MM.1S (cell line): ENCODE results near the gene BTBD17.

Source experiments
- DNase-seq: peaks from one replicate; pipeline ENCODE4 v3.0.0-alpha.2; 2015
- H2AFZ ChIP-seq: fragments of 300-600 bp; sonication (generic); 2 replicates; pipeline ENCODE4 v1.6.0; 2016; ENCODE audit warnings: antibody characterized with exemption, low read length
- H3F3A ChIP-seq: fragments of 300-600 bp; sonication (generic); 2 replicates; pipeline ENCODE4 v1.6.1; 2016; ENCODE audit warnings: mild to moderate bottlenecking, antibody characterized with exemption, low read length, moderate library complexity, mixed read lengths; ENCODE audit not compliant: insufficient read depth
- H3K27ac ChIP-seq: fragments of 300-600 bp; sonication (generic); 2 replicates; pipeline ENCODE4 v1.5.1; 2016; ENCODE audit warnings: mild to moderate bottlenecking, low read length
- H3K27me3 ChIP-seq: fragments of 300-600 bp; sonication (generic); replicated peaks from 2 replicates; pipeline ENCODE4 v1.6.0; 2016; ENCODE audit warnings: low read length; ENCODE audit not compliant: insufficient read depth
- H3K36me3 ChIP-seq: fragments of 300-600 bp; sonication (generic); replicated peaks from 2 replicates; pipeline ENCODE4 v1.6.1; 2016; ENCODE audit warnings: mild to moderate bottlenecking, low read length, mixed read lengths; ENCODE audit not compliant: insufficient read depth
- H3K4me1 ChIP-seq: fragments of 300-600 bp; sonication (generic); 2 replicates; pipeline ENCODE4 v1.6.1; 2016; ENCODE audit warnings: low read length, mixed read lengths
- H3K4me2 ChIP-seq: fragments of 300-600 bp; sonication (generic); 2 replicates; pipeline ENCODE4 v1.6.0; 2016; ENCODE audit warnings: low read depth, low read length
- H3K4me3 ChIP-seq: fragments of 300-600 bp; sonication (generic); 2 replicates; pipeline ENCODE4 v1.5.1; 2016; ENCODE audit warnings: low read length, mixed read lengths
- H3K79me2 ChIP-seq: fragments of 300-600 bp; sonication (generic); 2 replicates; pipeline ENCODE4 v1.6.1; 2016; ENCODE audit warnings: mixed run types, low read length, mixed read lengths
- H3K9ac ChIP-seq: fragments of 300-600 bp; sonication (generic); 2 replicates; pipeline ENCODE4 v1.6.1; 2016; ENCODE audit warnings: low read length, mixed read lengths
- H3K9me2 ChIP-seq: fragments of 300-600 bp; sonication (generic); replicated peaks from 2 replicates; pipeline ENCODE4 v1.6.1; 2016; ENCODE audit warnings: mild to moderate bottlenecking, low read length, mixed read lengths; ENCODE audit not compliant: insufficient read depth
- H3K9me3 ChIP-seq: fragments of 300-600 bp; sonication (generic); replicated peaks from 2 replicates; pipeline ENCODE4 v1.6.1; 2016; ENCODE audit warnings: mild to moderate bottlenecking, low read length, mixed read lengths; ENCODE audit not compliant: insufficient read depth
- H4K20me1 ChIP-seq: fragments of 300-600 bp; sonication (generic); 2 replicates; pipeline ENCODE4 v1.6.1; 2016; ENCODE audit warnings: mild to moderate bottlenecking, low read length, moderate library complexity, mixed read lengths; ENCODE audit not compliant: insufficient read depth
- CTCF ChIP-seq: fragments of 300-600 bp; sonication (generic); IDR thresholded peaks from 2 replicates; pipeline ENCODE4 v1.5.1; 2016; ENCODE audit warnings: antibody characterized with exemption, low read length, mixed read lengths
- EZH2 ChIP-seq: fragments of 300-600 bp; sonication (generic); optimal IDR thresholded peaks from 2 replicates; pipeline ENCODE3; 2017; ENCODE audit warnings: low read depth, mild to moderate bottlenecking, antibody characterized with exemption, low read length, mixed read lengths
- EZH2phosphoT487 ChIP-seq: fragments of 300-600 bp; sonication (generic); IDR thresholded peaks from 2 replicates; pipeline ENCODE4 v1.6.1; 2018; ENCODE audit warnings: antibody characterized with exemption, low read length

The BTBD17 gene

GRCh38 chr17:74354123-74354522, 7.5 kb downstream of the BTBD17 start:
- Histone ChIP-seq H2AFZ (no peak overlapping the region), H3K36me3 (no peaks in the 10 kb centered on the region)

GRCh38 chr17:74353446-74354060, 8.1 kb downstream of the BTBD17 start:
- no peaks in the 10 kb centered on the region for H3K79me2 ChIP-seq
- H4K20me1 ChIP-seq = no peaks in the 10 kb centered on the region
- no peak overlapping the region for H3K4me3 ChIP-seq
- no peaks in the 10 kb centered on the region for H3F3A ChIP-seq
- H3K4me1 ChIP-seq = no peaks in the 10 kb centered on the region
- no peak overlapping the region for H3K9ac ChIP-seq
- no peak for DNase-seq
- TF ChIP-seq EZH2 (no peak), EZH2phosphoT487 (no peak), CTCF (no peak)
- no peaks in the 10 kb centered on the region for H3K9me2 ChIP-seq
- no peak overlapping the region for H3K4me2 ChIP-seq
- H3K9me3 ChIP-seq = no peaks in the 10 kb centered on the region
- H2AFZ ChIP-seq = no peak overlapping the region
- H3K36me3 ChIP-seq = no peaks in the 10 kb centered on the region
- no peak overlapping the region for H3K27ac ChIP-seq
- peaks cover 97% of the 10 kb centered on the region for H3K27me3 ChIP-seq

More at GRCh38 chr17:74354123-74354522, 7.5 kb downstream of the BTBD17 start:
- H3K9me3 ChIP-seq = no peaks in the 10 kb centered on the region
- H3K4me1 ChIP-seq = no peaks in the 10 kb centered on the region
- H3K27me3 ChIP-seq = peaks cover 96% of the 10 kb centered on the region
- no peak overlapping the region for H3K27ac ChIP-seq
- TF ChIP-seq CTCF (peak; percentile 81), EZH2 (no peak)
- no peak overlapping the region for H3K4me3 ChIP-seq
- DNase-seq = peak; percentile 31
- no peak overlapping the region for H3K4me2 ChIP-seq
- no peaks in the 10 kb centered on the region for H3K79me2 ChIP-seq
- no peak overlapping the region for H3K9ac ChIP-seq
- H3F3A ChIP-seq = no peaks in the 10 kb centered on the region
- H3K9me2 ChIP-seq = no peaks in the 10 kb centered on the region
- no peaks in the 10 kb centered on the region for H4K20me1 ChIP-seq

- no peaks in the 10 kb centered on the region for H3K4me1 ChIP-seq
- no peaks in the 10 kb centered on the region for H3K36me3 ChIP-seq
- no peak overlapping the region for H3K4me3 ChIP-seq
- DNase-seq = no peak
- no peak overlapping the region for H3K27ac ChIP-seq
- H3K79me2 ChIP-seq = no peaks in the 10 kb centered on the region
- H3K9ac ChIP-seq = no peak overlapping the region
- H2AFZ ChIP-seq = no peak overlapping the region
- no peak for TF ChIP-seq EZH2
- TF ChIP-seq EZH2phosphoT487 = no peak
- no peak for TF ChIP-seq CTCF
- no peaks in the 10 kb centered on the region for H4K20me1 ChIP-seq
- H3K9me2 ChIP-seq = no peaks in the 10 kb centered on the region
- H3K4me2 ChIP-seq = no peak overlapping the region
- peaks cover 98% of the 10 kb centered on the region for H3K27me3 ChIP-seq
- no peaks in the 10 kb centered on the region for H3K9me3 ChIP-seq
- no peaks in the 10 kb centered on the region for H3F3A ChIP-seq
Observed at GRCh38 chr17:74351552-74352210, 10.0 kb downstream of the BTBD17 start.
